HEK293 (cell line): ENCODE data around the gene LAMB4.
A peak's percentile ranks its signal among the peaks of the same experiment; 100 is the strongest.

ENCODE experiments used
- FEZF1 ChIP-seq: fragments of 450-650 bp; formaldehyde crosslinking; IDR thresholded peaks from 2 replicates; pipeline ENCODE4 v1.5.1; 2016; ENCODE audit warnings: missing biosample characterization, missing genetic modification characterization
- HOXC10 ChIP-seq: sonication (generic); formaldehyde crosslinking; IDR thresholded peaks from 2 replicates; pipeline ENCODE4 v1.8.1; 2023; ENCODE audit warnings: mild to moderate bottlenecking, missing genetic modification reagents
- KLF17 ChIP-seq: fragments of 450-650 bp; formaldehyde crosslinking; IDR thresholded peaks from 2 replicates; pipeline ENCODE4 v1.5.1; 2016; ENCODE audit warnings: missing biosample characterization, missing genetic modification characterization
- KLF9 ChIP-seq: fragments of 450-650 bp; formaldehyde crosslinking; IDR thresholded peaks from 2 replicates; pipeline ENCODE4 v1.5.1; 2016; ENCODE audit warnings: missing biosample characterization, missing genetic modification characterization, low read depth
- PRDM1 ChIP-seq: fragments of 450-650 bp; formaldehyde crosslinking; IDR thresholded peaks from 2 replicates; pipeline ENCODE4; 2016; ENCODE audit warnings: missing biosample characterization, missing genetic modification characterization
- PRDM2 ChIP-seq: fragments of 450-650 bp; formaldehyde crosslinking; IDR thresholded peaks from 2 replicates; pipeline ENCODE4 v1.5.1; 2016; ENCODE audit warnings: missing biosample characterization, missing genetic modification characterization, borderline replicate concordance
- PRDM6 ChIP-seq: fragments of 450-650 bp; formaldehyde crosslinking; IDR thresholded peaks from 2 replicates; pipeline ENCODE4 v1.5.1; 2017; ENCODE audit warnings: missing biosample characterization, missing genetic modification characterization
- SALL2 ChIP-seq: fragments of 450-650 bp; formaldehyde crosslinking; IDR thresholded peaks from 2 replicates; pipeline ENCODE4 v1.5.0; 2017; ENCODE audit warnings: missing biosample characterization, mild to moderate bottlenecking, missing genetic modification characterization, borderline replicate concordance
- SP7 ChIP-seq: fragments of 450-650 bp; formaldehyde crosslinking; IDR thresholded peaks from 2 replicates; pipeline ENCODE4 v1.5.1; 2016; ENCODE audit warnings: missing biosample characterization, missing genetic modification characterization
- WT1 ChIP-seq: fragments of 450-650 bp; formaldehyde crosslinking; IDR thresholded peaks from 2 replicates; pipeline ENCODE4 v1.5.1; 2016; ENCODE audit warnings: missing biosample characterization, missing genetic modification characterization
- ZBTB17 ChIP-seq: fragments of 450-650 bp; formaldehyde crosslinking; IDR thresholded peaks from 2 replicates; pipeline ENCODE4 v1.5.1; 2016; ENCODE audit warnings: missing biosample characterization, missing genetic modification characterization
- ZBTB26 ChIP-seq: fragments of 450-650 bp; formaldehyde crosslinking; optimal IDR thresholded peaks from 2 replicates; pipeline ENCODE3; 2016; ENCODE audit warnings: missing biosample characterization, mild to moderate bottlenecking, missing genetic modification characterization
- ZNF155 ChIP-seq: fragments of 450-650 bp; formaldehyde crosslinking; IDR thresholded peaks from 2 replicates; pipeline ENCODE4 v1.5.1; 2016; ENCODE audit warnings: missing biosample characterization, missing genetic modification characterization
- ZNF2 ChIP-seq: fragments of 450-650 bp; formaldehyde crosslinking; IDR thresholded peaks from 2 replicates; pipeline ENCODE4 v1.5.1; 2016; ENCODE audit warnings: missing biosample characterization, missing genetic modification characterization
- ZNF202 ChIP-seq: fragments of 450-650 bp; formaldehyde crosslinking; IDR thresholded peaks from 2 replicates; pipeline ENCODE4 v1.5.1; 2016; ENCODE audit warnings: missing biosample characterization, missing genetic modification characterization, borderline replicate concordance
- ZNF248 ChIP-seq: fragments of 450-650 bp; formaldehyde crosslinking; IDR thresholded peaks from 2 replicates; pipeline ENCODE4 v1.5.1; 2017; ENCODE audit warnings: missing biosample characterization, missing genetic modification characterization
- ZNF335 ChIP-seq: fragments of 450-650 bp; formaldehyde crosslinking; conservative IDR thresholded peaks from 2 replicates; pipeline ENCODE4 v1.5.1; 2016; ENCODE audit warnings: missing biosample characterization, missing genetic modification characterization
- ZNF366 ChIP-seq: fragments of 450-650 bp; formaldehyde crosslinking; conservative IDR thresholded peaks from 2 replicates; pipeline ENCODE4 v1.5.1; 2016; ENCODE audit warnings: missing biosample characterization, missing genetic modification characterization
- ZNF514 ChIP-seq: fragments of 450-650 bp; formaldehyde crosslinking; IDR thresholded peaks from 2 replicates; pipeline ENCODE4 v1.5.1; 2016; ENCODE audit warnings: missing biosample characterization, missing genetic modification characterization
- ZNF600 ChIP-seq: fragments of 450-650 bp; formaldehyde crosslinking; IDR thresholded peaks from 2 replicates; pipeline ENCODE4 v1.5.1; 2016; ENCODE audit warnings: missing biosample characterization, missing genetic modification characterization
- ZNF660 ChIP-seq: fragments of 450-650 bp; IDR thresholded peaks from 2 replicates; pipeline ENCODE4 v1.5.1; 2018; ENCODE audit warnings: missing biosample characterization, mild to moderate bottlenecking, missing genetic modification characterization
- ZNF664 ChIP-seq: fragments of 450-650 bp; formaldehyde crosslinking; IDR thresholded peaks from 2 replicates; pipeline ENCODE4 v1.5.1; 2016; ENCODE audit warnings: missing biosample characterization, missing genetic modification characterization
- ZNF670 ChIP-seq: fragments of 450-650 bp; formaldehyde crosslinking; IDR thresholded peaks from 2 replicates; pipeline ENCODE4 v1.5.1; 2016; ENCODE audit warnings: missing biosample characterization, missing genetic modification characterization, low read depth
- ZNF692 ChIP-seq: fragments of 450-650 bp; formaldehyde crosslinking; IDR thresholded peaks from 2 replicates; pipeline ENCODE4 v1.5.1; 2016; ENCODE audit warnings: missing biosample characterization, missing genetic modification characterization

The LAMB4 gene

GRCh38 chr7:108094933-108095710 is 35.0 kb downstream of the LAMB4 start (continued):
- TF ChIP-seq PRDM2 (tag by site-specific recombination) (no peak), ZNF335 (tag by site-specific recombination) (0 out of 2 replicates have a peak, but pooled peaks have one; percentile 39), KLF17 (tag by site-specific recombination) (no peak), ZNF664 (tag by site-specific recombination) (no peak), ZNF155 (tag by site-specific recombination) (no peak), KLF9 (tag by site-specific recombination) (no peak), ZNF660 (tag by site-specific recombination) (peak; percentile 65; the same call in 1 of the 2 replicates), ZNF514 (no peak), FEZF1 (no peak), ZNF366 (tag by site-specific recombination) (peak; percentile 45; the same call in 1 of the 2 replicates), WT1 (tag by site-specific recombination) (peak; percentile 49; the same call in 1 of the 2 replicates), ZBTB26 (tag by site-specific recombination) (no peak), ZNF2 (tag by site-specific recombination) (no peak), PRDM6 (tag by site-specific recombination) (peak; percentile 27), ZNF670 (tag by site-specific recombination) (no peak), ZBTB17 (tag by site-specific recombination) (peak; percentile 77), PRDM1 (tag by site-specific recombination) (peak; percentile 28; the same call in 1 of the 2 replicates), ZNF692 (no peak), ZNF600 (tag by site-specific recombination) (peak; percentile 21; the same call in 1 of the 2 replicates), SP7 (tag by site-specific recombination) (peak; percentile 75), ZNF248 (tag by site-specific recombination) (no peak), HOXC10 (no peak), ZNF202 (no peak), SALL2 (no peak)
